HCT116 (cell line): ENCODE results near the gene UBE2L3. TPM values are rescaled to one million over a fixed set of nuclear protein-coding genes. Genes with fewer than 3 reads are reported as not detected.
"Not testable (repeated sequence)": the region's sequence is repeated elsewhere in the genome, so short reads cannot be mapped to it uniquely, and the experiment has no call there.

Experiments used
- ATAC-seq: fragments of 200-7000 bp; cut with Tn5 transposase; 2 replicates; pipeline ENCODE4 v1.9.1; 2020; ENCODE audit warnings: mild to moderate bottlenecking, moderate library complexity
- BruUV-seq: library from RNA; stranded (reverse); fragments of 400-500 nt; replicated peaks from 2 replicates; lab custom pipeline; 2021; lab: Mats Ljungman, UMichigan
- CTCF ChIA-PET: fragments of 300-600 bp; sonication (Branson Sonifier 250); formaldehyde crosslinking; loops from one replicate; lab custom pipeline; 2021; ENCODE audit warnings: antibody characterized with exemption; lab: Charles Lee
- POLR2A ChIA-PET: fragments of 300-600, 350-600 bp; sonication (Branson Sonifier 250); formaldehyde crosslinking; loops from one replicate; lab custom pipeline; 2021; ENCODE audit warnings: antibody characterized with exemption; lab: Charles Lee
- RAD21 ChIA-PET, 2 experiments: fragments of 300-600 bp; sonication (Branson Sonifier 250); formaldehyde crosslinking; loops; one replicate each; lab custom pipeline; 2023; ENCODE audit warnings: low total read pairs in 2 of 2; ENCODE audit not compliant: uncharacterized antibody in 2 of 2, unreplicated experiment in 2 of 2, low non-redundant PET in 1 of 2; lab: Charles Lee
- DNase-seq: peaks from one replicate; pipeline ENCODE4 v3.0.0-alpha.2; 2010; ENCODE audit warnings: low read depth, low spot score
- H2AFZ ChIP-seq: fragments of 200-600 bp; shearing (Covaris generic), sonication (generic); 2 replicates; pipeline ENCODE4 v1.6.1; 2017; ENCODE audit warnings: low read depth, mixed run types, mixed read lengths, antibody characterized with exemption, low read length; ENCODE audit not compliant: poor library complexity, severe bottlenecking
- H3K27ac ChIP-seq: 2 replicates; pipeline ENCODE4 v1.5.1; 2012; ENCODE audit warnings: low read depth, low read length
- H3K27me3 ChIP-seq: fragments of 200-600 bp; sonication (generic); 2 replicates; pipeline ENCODE4 v1.6.1; 2016; ENCODE audit warnings: mixed run types, low read length, mixed read lengths; ENCODE audit not compliant: insufficient read depth
- H3K36me3 ChIP-seq, 2 experiments: fragments of 200-500 bp in 1 of 2; fragments of 200-600 bp in 1 of 2; sonication (Bioruptor generic) in 1 of 2; sonication (generic) in 1 of 2; 2 replicates each; pipeline versions ENCODE4 v1.5.1 to v1.6.1; 2014 to 2016; ENCODE audit warnings: low read length in 2 of 2, inconsistent platforms in 1 of 2, mixed read lengths in 1 of 2, mixed run types in 1 of 2; ENCODE audit not compliant: insufficient read depth in 2 of 2, control insufficient read depth in 1 of 2
- H3K4me1 ChIP-seq, 2 experiments: fragments of 200-600 bp in 1 of 2; sonication (generic) in 1 of 2; 2 replicates each; pipeline versions ENCODE4 v1.5.1 to v1.6.1; 2012 to 2017; ENCODE audit warnings: low read length in 2 of 2, inconsistent platforms in 1 of 2, mild to moderate bottlenecking in 1 of 2, mixed read lengths in 1 of 2, mixed run types in 1 of 2, moderate library complexity in 1 of 2; ENCODE audit not compliant: insufficient read depth in 2 of 2, control insufficient read depth in 1 of 2
- H3K4me2 ChIP-seq: fragments of 200-600 bp; sonication (generic); 2 replicates; pipeline ENCODE4 v1.6.1; 2017; ENCODE audit warnings: mixed run types, low read length, mixed read lengths
- H3K4me3 ChIP-seq, 2 experiments: fragments of 200-600 bp in 1 of 2; sonication (generic) in 1 of 2; replicated peaks in 1 of 2; 2 replicates each; pipeline ENCODE4 v1.5.1; 2011 to 2016; ENCODE audit warnings: low read length in 2 of 2, control low read depth in 1 of 2, low read depth in 1 of 2, mild to moderate bottlenecking in 1 of 2, mixed read lengths in 1 of 2, mixed run types in 1 of 2
- H3K79me2 ChIP-seq: fragments of 200-600 bp; sonication (generic); 2 replicates; pipeline ENCODE4 v1.6.1; 2017; ENCODE audit warnings: mild to moderate bottlenecking, mixed run types, low read length, moderate library complexity, mixed read lengths; ENCODE audit not compliant: insufficient read depth
- H3K9ac ChIP-seq: fragments of 200-600 bp; sonication (generic); 2 replicates; pipeline ENCODE4 v1.6.1; 2016; ENCODE audit warnings: low read length, mixed read lengths
- H3K9me2 ChIP-seq: fragments of 200-600 bp; sonication (generic), shearing (Covaris generic); 2 replicates; pipeline ENCODE4 v1.6.1; 2017; ENCODE audit warnings: mixed run types, mild to moderate bottlenecking, moderate library complexity; ENCODE audit not compliant: insufficient read depth
- H3K9me3 ChIP-seq, 2 experiments: fragments of 200-500 bp in 1 of 2; fragments of 200-600 bp in 1 of 2; sonication (Bioruptor generic) in 1 of 2; sonication (generic) in 1 of 2; 2 replicates each; pipeline ENCODE4 v1.6.1; 2014 to 2017; ENCODE audit warnings: low read length in 2 of 2, mixed read lengths in 2 of 2, inconsistent platforms in 1 of 2, low read depth in 1 of 2, mild to moderate bottlenecking in 1 of 2, mixed run types in 1 of 2, moderate library complexity in 1 of 2; ENCODE audit not compliant: control insufficient read depth in 1 of 2, insufficient read depth in 1 of 2
- H4K20me1 ChIP-seq: fragments of 200-600 bp; sonication (generic), shearing (Covaris generic); 2 replicates; pipeline ENCODE4 v1.6.1; 2017; ENCODE audit warnings: mixed run types, mild to moderate bottlenecking, moderate library complexity; ENCODE audit not compliant: insufficient read depth
- CEBPB ChIP-seq: IDR thresholded peaks from 2 replicates; pipeline ENCODE4 v1.6.1; 2012; ENCODE audit warnings: low read depth
- FOSL1 ChIP-seq: IDR thresholded peaks from 2 replicates; pipeline ENCODE4 v1.6.1; 2012; ENCODE audit warnings: low read depth
- SIN3A ChIP-seq: IDR thresholded peaks from 2 replicates; pipeline ENCODE4 v1.6.1; 2012; ENCODE audit warnings: low read depth
- intact Hi-C: fragments of 100-400 bp; cut with micrococcal nuclease; formaldehyde crosslinking; loops from 2 replicates; pipeline ENCODE4 v1.10.0; 2022
- total RNA-seq: library from RNA; stranded (reverse); gene quantifications from one replicate; pipeline ENCODE4 v1.2.1, GENCODE V29; 2021; ENCODE audit not compliant: unreplicated experiment

UBE2L3 gene
- total RNA-seq, 1 experiment from 2014 or later, result 55.6 TPM

DNA sequence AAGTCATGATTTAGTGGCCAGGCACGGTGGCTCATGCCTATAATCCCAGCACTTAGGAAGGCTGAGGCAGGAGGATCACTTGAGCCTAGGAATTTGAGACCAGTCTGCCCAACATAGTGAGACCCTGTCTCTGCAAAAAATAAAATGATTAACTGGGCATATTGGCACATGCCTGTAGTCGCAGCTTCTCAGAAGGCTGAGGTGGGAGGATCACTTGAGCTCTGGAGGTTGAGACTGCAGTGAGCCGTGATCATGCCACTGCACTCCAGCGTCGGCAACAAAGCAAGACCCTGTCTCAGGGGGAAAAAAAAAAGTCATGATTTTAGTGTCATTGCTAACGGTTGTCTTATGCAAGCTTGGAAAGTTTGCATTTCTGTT, 11.9 kb downstream of the UBE2L3 start:
- no TSS peak for BruUV-seq
- Histone ChIP-seq H4K20me1 (peaks cover 19% of the 10 kb centered on the region; the same call in 1 of the 2 replicates), H3K27me3 (no peaks in the 10 kb centered on the region), H3K9ac (no peak overlapping the region), H3K4me2 (no peak overlapping the region), H3K79me2 (peaks cover 98% of the 10 kb centered on the region), H3K36me3 (no peaks in the 10 kb centered on the region; a peak in 1 of 4 replicates), H3K9me3 (no peaks in the 10 kb centered on the region), H3K9me2 (no peaks in the 10 kb centered on the region), H2AFZ (no peak overlapping the region), H3K4me1 (peaks cover 5 to 10% of the 10 kb centered on the region in 2 experiments), H3K27ac (no peak overlapping the region), H3K4me3 (no peak overlapping the region)
- intact Hi-C loops, result no loop called here
- no peak for DNase-seq
- ATAC-seq, result no peak
- no peak for TF ChIP-seq SIN3A
- TF ChIP-seq FOSL1, result no peak
- TF ChIP-seq CEBPB, result no peak
- ChIA-PET CTCF (interaction anchor here (0.9 kb wide), 1 partner anchor 63 kb away, joined by 6 read pairs; no protein-coding TSS in a partner anchor), RAD21 (no interaction called here), POLR2A (no interaction called here)

DNA sequence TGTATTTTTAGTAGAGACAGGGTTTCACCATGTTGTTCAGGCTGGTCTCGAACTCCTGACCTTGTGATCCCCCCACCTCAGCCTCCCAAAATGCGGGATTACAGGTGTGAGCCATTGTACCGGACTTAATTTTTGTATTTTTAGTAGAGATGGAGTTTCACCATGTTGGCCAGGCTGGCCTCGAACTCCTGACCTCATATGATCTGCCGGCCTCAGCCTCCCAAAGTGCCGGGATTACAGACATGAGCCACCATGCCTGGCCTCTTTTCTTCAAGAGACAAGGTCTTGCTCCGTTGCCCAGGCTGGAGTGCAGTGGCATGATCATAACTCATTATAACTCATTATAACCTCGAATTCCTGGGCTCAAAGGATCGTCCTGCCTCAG, 13.1 kb downstream of the UBE2L3 start:
- H3K36me3 ChIP-seq, CTCF ChIA-PET, H3K27ac ChIP-seq, H3K4me1 ChIP-seq, POLR2A ChIA-PET, H3K4me3 ChIP-seq, H2AFZ ChIP-seq, H3K27me3 ChIP-seq, H3K9me3 ChIP-seq, RAD21 ChIA-PET, DNase-seq, H3K9me2 ChIP-seq, H3K4me2 ChIP-seq, BruUV-seq, intact Hi-C loops, ATAC-seq, H3K9ac ChIP-seq: not testable (repeated sequence)
- peaks cover 98% of the 10 kb centered on the region for H3K79me2 ChIP-seq
- peaks cover 21% of the 10 kb centered on the region; the same call in 1 of the 2 replicates for H4K20me1 ChIP-seq

DNA sequence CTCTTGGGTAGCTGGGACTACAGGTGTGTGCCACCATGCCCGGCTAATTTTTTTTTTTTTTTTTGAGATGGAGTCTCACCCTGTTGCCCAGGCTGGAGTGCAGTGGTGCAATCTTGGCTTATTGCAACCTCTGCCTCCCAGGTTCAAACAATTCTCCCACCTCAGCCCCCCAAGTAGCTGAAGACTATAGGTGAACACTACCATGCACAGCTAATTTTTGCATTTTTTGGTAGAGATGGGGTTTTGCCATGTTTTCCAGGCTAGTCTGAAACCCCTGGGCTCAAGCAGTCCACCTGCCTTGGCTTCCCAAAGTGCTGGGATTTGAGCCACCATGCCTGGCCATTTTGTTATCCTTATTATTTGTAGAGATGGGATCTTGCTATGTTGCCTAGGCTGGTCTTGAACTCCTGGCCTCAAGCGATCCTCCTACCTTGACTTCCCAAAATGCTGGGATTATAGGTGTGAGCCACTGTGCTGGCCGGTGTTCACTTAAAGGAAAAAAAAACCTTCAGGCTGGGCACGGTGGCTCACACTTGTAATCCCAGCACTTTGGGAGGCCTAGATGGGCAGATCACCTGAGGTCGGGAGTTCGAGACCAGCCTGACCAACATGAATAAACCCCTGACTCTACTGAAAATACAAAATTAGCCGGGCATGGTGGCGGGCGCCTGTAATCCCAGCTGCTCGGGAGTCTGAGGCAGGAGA, 13.6 kb downstream of the UBE2L3 start:
- Histone ChIP-seq H4K20me1 (peaks cover 18% of the 10 kb centered on the region; the same call in 1 of the 2 replicates), H3K79me2 (peaks cover 98% of the 10 kb centered on the region)
- BruUV-seq, H3K27ac ChIP-seq, intact Hi-C loops, ATAC-seq, CTCF ChIA-PET, H3K4me3 ChIP-seq, DNase-seq, H2AFZ ChIP-seq, H3K9me2 ChIP-seq, H3K27me3 ChIP-seq, H3K36me3 ChIP-seq, H3K4me2 ChIP-seq, POLR2A ChIA-PET, H3K9ac ChIP-seq, RAD21 ChIA-PET, H3K4me1 ChIP-seq, H3K9me3 ChIP-seq: not testable (repeated sequence)
